ENCODE results near the gene ZSWIM8. TPM values are rescaled to one million over a fixed set of nuclear protein-coding genes. Genes with fewer than 3 reads are reported as not detected.

ZSWIM8 gene
- total and polyA plus RNA-seq, 10 of the 15 experiments (the other 5 are each of a cell fraction or from before 2014, with no cell fraction given), result 7.8 to 47.1 (median 23.6) TPM

GRCh38 chr10:73743905-73744663 is 41.3 kb upstream of the ZSWIM8 start, which contains the start of gene SEC24C (continued):
- TF ChIP-seq ZNF687 (IDR thresholded peaks at IDR 0.05) (peak; percentile 98), ZNF622 (IDR thresholded peaks at IDR 0.05) (no peak), MYC (IDR thresholded peaks at IDR 0.05; ENCODE audit: insufficient read depth, insufficient read length, insufficient replicate concordance, low read length, severe bottlenecking) (no peak), BCL3 (IDR thresholded peaks at IDR 0.05; ENCODE audit: borderline replicate concordance, insufficient read depth, low read depth, low read length, poor library complexity, severe bottlenecking) (no peak), BRCA1 (IDR thresholded peaks at IDR 0.05; ENCODE audit: low read depth, low read length) (no peak), POLR2A (IDR thresholded peaks at IDR 0.05; ENCODE audit: low read depth, low read length) (peak; percentile 92), NFIC (IDR thresholded peaks at IDR 0.05; ENCODE audit: low read depth, low read length) (no peak; the same call in 1 of the 2 replicates), IKZF1 (conservative IDR thresholded peaks at IDR 0.05) (peak; percentile 75), ZZZ3 (IDR thresholded peaks at IDR 0.05; ENCODE audit: control insufficient read depth, insufficient read length, low read depth) (no peak), ZBTB33 (IDR thresholded peaks at IDR 0.05) (no peak), REST (IDR thresholded peaks at IDR 0.05; ENCODE audit: low read depth, low read length) (peak; percentile 30; the same call in 1 of the 2 replicates), MEF2A (IDR thresholded peaks at IDR 0.05; ENCODE audit: insufficient read depth, low read depth, low read length) (0 out of 2 replicates have a peak, but pooled peaks have one; percentile 42), WRNIP1 (IDR thresholded peaks at IDR 0.05; ENCODE audit: borderline replicate concordance, low read depth, low read length) (no peak)
- TF ChIP-seq, protein P1, sequence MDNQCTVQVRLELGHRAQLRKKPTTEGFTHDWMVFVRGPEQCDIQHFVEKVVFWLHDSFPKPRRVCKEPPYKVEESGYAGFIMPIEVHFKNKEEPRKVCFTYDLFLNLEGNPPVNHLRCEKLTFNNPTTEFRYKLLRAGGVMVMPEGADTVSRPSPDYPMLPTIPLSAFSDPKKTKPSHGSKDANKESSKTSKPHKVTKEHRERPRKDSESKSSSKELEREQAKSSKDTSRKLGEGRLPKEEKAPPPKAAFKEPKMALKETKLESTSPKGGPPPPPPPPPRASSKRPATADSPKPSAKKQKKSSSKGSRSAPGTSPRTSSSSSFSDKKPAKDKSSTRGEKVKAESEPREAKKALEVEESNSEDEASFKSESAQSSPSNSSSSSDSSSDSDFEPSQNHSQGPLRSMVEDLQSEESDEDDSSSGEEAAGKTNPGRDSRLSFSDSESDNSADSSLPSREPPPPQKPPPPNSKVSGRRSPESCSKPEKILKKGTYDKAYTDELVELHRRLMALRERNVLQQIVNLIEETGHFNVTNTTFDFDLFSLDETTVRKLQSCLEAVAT (IDR thresholded peaks at IDR 0.05), result peak; percentile 89

All from GM12878 (cell line).